HAP-1 (cell line): ENCODE measurements around the gene GPLD1.
A peak's percentile ranks its signal among the peaks of the same experiment; 100 is the strongest.
"Not testable (repeated sequence)": the region's sequence is repeated elsewhere in the genome, so short reads cannot be mapped to it uniquely, and the experiment has no call there.

Experiments used
- DNase-seq, 2 experiments: peaks; one replicate each; pipeline ENCODE4 v3.0.0-alpha.2; 2016 to 2020; ENCODE audit warnings: low spot score in 2 of 2
- H3K27me3 ChIP-seq: fragments of 250-450 bp; sonication (Bioruptor Pico); 2 replicates; pipeline ENCODE4 v1.5.1; 2020; ENCODE audit warnings: low read depth, mild to moderate bottlenecking, moderate library complexity
- H3K36me3 ChIP-seq: fragments of 250-450 bp; sonication (Bioruptor Pico); replicated peaks from 2 replicates; pipeline ENCODE4 v1.5.1; 2020; ENCODE audit warnings: mild to moderate bottlenecking
- H3K4me1 ChIP-seq: fragments of 250-450 bp; sonication (Bioruptor Pico); 2 replicates; pipeline ENCODE4 v1.5.1; 2020; ENCODE audit warnings: mild to moderate bottlenecking
- H3K4me3 ChIP-seq: fragments of 250-450 bp; sonication (Bioruptor Pico); 2 replicates; pipeline ENCODE4 v1.5.1; 2020; ENCODE audit warnings: mild to moderate bottlenecking, moderate library complexity
- H3K9me3 ChIP-seq: fragments of 250-450 bp; sonication (Bioruptor Pico); 2 replicates; pipeline ENCODE4 v1.5.1; 2020; ENCODE audit warnings: mild to moderate bottlenecking, moderate library complexity
- in situ Hi-C: fragments of 300-500 bp; cut with MboI; formaldehyde crosslinking; loops from 3 replicates; pipeline ENCODE4 v1.14.3; 2020; ENCODE audit warnings: low sequenced_read_pairs, inconsistent platforms, mixed read lengths

Gene GPLD1

GRCh38 chr6:24403501-24403824 lies 85.9 kb downstream of the GPLD1 start:
- Histone ChIP-seq H3K27me3 (no peaks in the 10 kb centered on the region), H3K9me3 (no peaks in the 10 kb centered on the region), H3K36me3 (peaks cover 29% of the 10 kb centered on the region), H3K4me3 (peak overlapping the region; percentile 83), H3K4me1 (peaks cover 33% of the 10 kb centered on the region)
- no peak for DNase-seq
- in situ Hi-C loops: no loop called here

- Histone ChIP-seq H3K27me3 (no peaks in the 10 kb centered on the region), H3K4me3 (peak within 1 kb of the TSS; percentile 83), H3K9me3 (no peaks in the 10 kb centered on the region), H3K4me1 (peaks cover 33% of the 10 kb centered on the region), H3K36me3 (peaks cover 23% of the 10 kb centered on the region)
- in situ Hi-C loops: no loop called here
- peak; percentile 49 to 77 for DNase-seq
Measured at GRCh38 chr6:24402697-24403500, 86.5 kb downstream of the GPLD1 start, which contains the start of gene MRS2. TSS of gene MRS2 (plus strand) at chr6:24402936. CDS start at chr6:24403047, 111 bp downstream.

- Histone ChIP-seq H3K36me3 (peaks cover 17% of the 10 kb centered on the region), H3K4me1 (peaks cover 33% of the 10 kb centered on the region), H3K4me3 (no peak overlapping the region), H3K27me3 (no peaks in the 10 kb centered on the region), H3K9me3 (no peaks in the 10 kb centered on the region)
- in situ Hi-C loops: no loop called here
- no peak for DNase-seq
Measured at GRCh38 chr6:24401458-24401857, 87.9 kb downstream of the GPLD1 start.

DNA sequence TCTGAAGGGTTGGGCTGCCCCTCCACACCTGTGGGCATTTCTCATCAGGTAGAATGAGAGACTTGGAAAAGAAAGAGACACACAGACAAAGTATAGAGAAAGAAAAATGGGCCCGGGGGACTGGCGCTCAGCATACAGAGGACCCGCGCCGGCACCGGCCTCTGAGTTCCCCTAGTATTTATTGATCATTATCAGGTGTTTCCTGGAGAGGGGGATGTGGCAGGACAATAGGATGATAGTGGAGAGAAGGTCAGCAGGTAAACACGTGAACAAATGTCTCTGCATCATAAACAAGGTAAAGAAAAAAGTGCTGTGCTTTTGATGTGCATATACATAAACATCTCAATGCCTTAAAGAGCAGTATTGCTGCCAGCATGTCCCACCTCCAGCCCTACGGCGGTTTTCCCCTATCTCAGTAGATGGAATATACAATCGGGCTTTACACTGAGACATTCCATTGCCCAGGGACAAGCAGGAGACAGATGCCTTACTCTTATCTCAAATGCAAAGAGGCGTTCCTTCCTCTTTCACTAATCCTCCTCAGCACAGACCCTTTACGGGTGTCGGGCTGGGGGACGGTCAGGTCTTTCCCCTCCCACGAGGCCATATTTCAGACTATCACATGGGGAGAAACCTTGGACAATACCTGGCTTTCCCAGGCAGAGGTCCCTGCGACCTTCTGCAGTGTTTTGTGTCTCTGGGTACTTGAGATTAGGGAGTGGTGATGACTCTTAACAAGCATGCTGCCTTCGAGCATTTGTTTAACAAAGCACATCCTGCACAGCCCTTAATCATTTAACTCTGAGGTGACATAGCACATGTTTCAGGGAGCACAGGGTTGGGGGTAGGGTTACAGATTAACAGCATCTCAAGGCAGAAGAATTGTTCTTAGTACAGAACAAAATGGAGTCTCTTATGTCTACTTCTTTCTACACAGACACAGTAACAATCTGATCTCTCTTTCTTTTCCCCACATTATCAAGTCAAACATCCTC lies 89.0 kb downstream of the GPLD1 start:
- peak in 1 of 2 experiments; percentile 28 for DNase-seq
- H3K36me3 ChIP-seq, H3K9me3 ChIP-seq, H3K27me3 ChIP-seq, H3K4me3 ChIP-seq, in situ Hi-C loops: not testable (repeated sequence)
- H3K4me1 ChIP-seq: peaks cover 31% of the 10 kb centered on the region

- in situ Hi-C loops: no loop called here
Measured at GRCh38 chr6:24397631-24398030, 91.7 kb downstream of the GPLD1 start.

DNA sequence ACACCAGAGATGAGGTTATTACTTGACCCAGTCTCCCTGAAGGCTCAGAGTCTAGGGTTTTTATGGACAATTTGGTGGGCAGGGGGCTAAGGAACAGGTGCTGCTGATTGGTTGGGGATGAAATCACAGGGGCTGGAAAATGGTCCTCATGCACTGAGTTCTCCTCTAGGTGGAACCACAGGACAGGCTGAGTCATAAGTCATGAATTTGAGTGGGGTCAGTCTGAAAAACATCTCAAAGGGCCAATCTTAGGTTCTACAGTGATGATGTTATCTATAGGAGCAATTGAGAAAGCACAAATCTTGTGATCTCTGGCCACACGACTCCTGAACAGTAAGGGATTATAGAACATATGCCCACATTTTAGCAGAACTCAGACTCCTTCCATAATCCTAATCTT lies 92.6 kb downstream of the GPLD1 start:
- H3K27me3 ChIP-seq: no peaks in the 10 kb centered on the region
- H3K4me1 ChIP-seq: peaks cover 12% of the 10 kb centered on the region
- no peaks in the 10 kb centered on the region; the same call in 1 of the 2 replicates for H3K9me3 ChIP-seq
- H3K36me3 ChIP-seq: no peaks in the 10 kb centered on the region
- in situ Hi-C loops: no loop called here
- no peak overlapping the region for H3K4me3 ChIP-seq
- DNase-seq: no peak

More at GRCh38 chr6:24397631-24398030, 91.7 kb downstream of the GPLD1 start:
- no peaks in the 10 kb centered on the region for H3K36me3 ChIP-seq
- no peak overlapping the region for H3K4me3 ChIP-seq
- no peak for DNase-seq
- no peaks in the 10 kb centered on the region; the same call in 1 of the 2 replicates for H3K9me3 ChIP-seq
- no peaks in the 10 kb centered on the region for H3K27me3 ChIP-seq
- H3K4me1 ChIP-seq: peaks cover 18% of the 10 kb centered on the region

DNA sequence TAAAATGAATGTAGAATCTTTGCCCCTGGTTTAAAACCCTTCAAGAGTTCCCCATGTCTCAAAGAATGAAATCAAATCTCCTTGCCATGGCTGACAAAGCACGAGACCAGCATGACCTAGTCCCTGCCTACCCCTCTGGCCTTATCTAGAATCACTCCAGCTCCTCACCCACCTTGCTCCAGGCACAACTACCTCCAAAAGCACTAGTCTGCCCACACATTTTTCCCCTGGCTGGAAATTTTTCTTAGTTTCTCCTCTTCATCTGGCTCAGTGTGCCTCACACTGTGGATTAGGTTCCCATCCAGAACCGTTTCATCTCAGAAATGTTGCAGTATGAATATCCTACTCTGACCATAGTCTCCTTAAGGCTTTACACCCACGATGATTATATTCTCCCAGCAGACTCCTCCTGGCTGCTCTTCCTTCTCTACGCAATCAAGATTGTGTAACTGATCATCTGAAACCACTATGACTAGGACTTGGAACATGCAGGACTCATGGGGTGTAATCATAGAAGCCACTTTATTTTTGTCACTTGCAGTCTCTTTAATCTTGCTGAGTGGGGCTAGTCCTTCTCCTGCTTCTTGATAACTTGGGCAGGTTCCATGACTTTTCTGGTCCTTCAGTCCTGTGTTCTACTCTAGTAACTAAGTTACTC lies 94.5 kb downstream of the GPLD1 start:
- no peaks in the 10 kb centered on the region for H3K36me3 ChIP-seq
- DNase-seq: no peak
- H3K27me3 ChIP-seq: no peaks in the 10 kb centered on the region
- no peaks in the 10 kb centered on the region; the same call in 1 of the 2 replicates for H3K9me3 ChIP-seq
- H3K4me3 ChIP-seq: no peak overlapping the region
- H3K4me1 ChIP-seq: no peaks in the 10 kb centered on the region
- in situ Hi-C loops: no loop called here

GRCh38 chr6:24394061-24394779 lies 95.2 kb downstream of the GPLD1 start:
- no peaks in the 10 kb centered on the region for H3K4me1 ChIP-seq
- in situ Hi-C loops: no loop called here
- DNase-seq: no peak
- H3K9me3 ChIP-seq: no peaks in the 10 kb centered on the region; the same call in 1 of the 2 replicates
- no peaks in the 10 kb centered on the region for H3K27me3 ChIP-seq
- no peak overlapping the region for H3K4me3 ChIP-seq
- H3K36me3 ChIP-seq: no peaks in the 10 kb centered on the region

DNA sequence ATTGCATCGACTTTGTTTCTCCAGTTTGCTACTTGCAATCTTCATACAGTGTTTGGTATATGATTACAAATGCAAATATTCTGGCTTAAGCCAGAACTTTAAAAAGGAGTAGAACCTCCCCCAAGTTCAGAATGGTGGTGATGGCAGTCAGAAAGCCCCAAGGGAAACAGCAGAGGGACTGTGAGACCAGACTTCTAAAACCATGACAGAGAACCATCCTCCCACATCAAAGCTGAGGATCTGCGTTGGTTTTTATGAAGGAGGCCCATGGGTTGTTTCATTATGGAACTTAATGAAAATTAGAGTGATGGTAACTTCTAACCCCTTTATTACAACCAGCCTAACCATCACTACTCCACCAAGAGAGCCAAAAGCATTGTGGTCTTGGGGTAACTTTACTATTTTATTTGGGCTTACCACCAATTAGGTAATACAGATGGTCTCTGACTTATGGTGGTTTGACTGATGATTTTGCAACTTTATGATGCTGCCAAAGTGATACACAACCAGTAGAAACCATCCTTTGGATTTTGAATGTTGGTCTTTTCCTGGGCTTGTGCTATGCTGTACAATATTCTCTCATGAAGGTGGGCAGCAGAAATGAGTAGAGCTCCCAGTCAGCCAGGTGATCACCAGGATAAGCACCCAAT lies 97.5 kb downstream of the GPLD1 start:
- Histone ChIP-seq H3K4me3 (no peak overlapping the region), H3K4me1 (no peaks in the 10 kb centered on the region), H3K9me3 (no peaks in the 10 kb centered on the region; the same call in 1 of the 2 replicates), H3K27me3 (no peaks in the 10 kb centered on the region), H3K36me3 (no peaks in the 10 kb centered on the region)
- DNase-seq: no peak
- in situ Hi-C loops: no loop called here

GRCh38 chr6:24391208-24391607 lies 98.2 kb downstream of the GPLD1 start:
- Histone ChIP-seq H3K4me3 (no peak overlapping the region), H3K9me3 (no peaks in the 10 kb centered on the region; the same call in 1 of the 2 replicates), H3K27me3 (no peaks in the 10 kb centered on the region), H3K4me1 (no peaks in the 10 kb centered on the region), H3K36me3 (no peaks in the 10 kb centered on the region)
- DNase-seq: no peak
- in situ Hi-C loops: no loop called here

DNA sequence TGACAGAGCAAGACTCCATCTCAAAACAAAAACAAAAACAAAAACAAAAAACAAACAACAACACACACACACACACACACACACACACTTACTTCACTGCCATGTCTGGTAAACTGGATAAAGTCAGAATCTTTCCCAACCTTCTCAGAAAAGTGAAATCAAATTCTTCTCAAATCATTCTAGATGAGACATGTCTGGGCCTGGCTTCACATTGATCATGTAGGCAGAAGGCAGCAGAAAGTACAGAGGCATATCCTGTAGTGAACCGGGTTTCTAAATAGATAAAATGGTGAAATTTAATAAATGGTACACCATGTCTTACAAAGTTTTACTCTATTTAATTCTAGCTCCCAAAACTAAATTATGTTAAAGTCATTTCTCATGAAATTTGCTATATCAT lies 101.6 kb downstream of the GPLD1 start:
- H3K4me3 ChIP-seq: no peak overlapping the region
- DNase-seq: no peak
- no peaks in the 10 kb centered on the region for H3K36me3 ChIP-seq
- no peaks in the 10 kb centered on the region for H3K4me1 ChIP-seq
- H3K27me3 ChIP-seq: no peaks in the 10 kb centered on the region
- no peaks in the 10 kb centered on the region for H3K9me3 ChIP-seq
- in situ Hi-C loops: loop anchor here (10.0 kb wide), 1 partner anchor 103 kb away; no protein-coding TSS in a partner anchor

DNA sequence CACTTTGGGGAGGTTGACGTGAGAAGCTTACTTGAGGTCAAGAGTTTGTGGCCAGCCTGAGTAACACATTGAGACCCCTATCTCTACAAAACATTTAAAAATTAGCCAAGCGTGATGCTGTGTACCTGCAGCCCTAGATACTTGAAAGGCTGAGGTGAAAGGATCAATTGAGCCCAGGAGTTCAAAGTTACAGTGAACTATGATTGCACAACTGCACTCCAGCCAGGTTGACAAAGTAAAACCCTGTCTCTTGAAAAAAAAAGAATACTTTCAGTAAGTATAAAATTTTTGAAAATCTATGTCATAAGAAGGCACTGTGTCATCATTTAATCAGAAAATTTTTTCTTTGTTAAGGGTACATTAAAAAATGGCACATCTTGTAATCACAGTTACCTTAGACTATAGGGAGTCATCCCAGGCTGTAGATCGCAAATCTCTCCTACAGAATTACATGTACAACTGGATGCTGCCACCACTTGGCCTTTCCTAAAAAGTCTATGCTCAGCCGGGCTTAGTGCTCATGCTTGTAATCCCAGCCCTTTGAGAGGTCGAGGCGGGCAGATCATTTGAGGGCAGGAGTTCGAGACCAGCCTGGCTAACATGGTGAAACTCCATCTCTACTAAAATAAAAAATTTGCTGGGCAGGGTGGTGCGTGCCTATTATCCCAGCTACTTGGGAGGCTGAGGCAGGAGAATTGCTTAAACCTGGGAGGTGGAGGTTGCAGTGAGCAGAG lies 103.7 kb downstream of the GPLD1 start:
- Histone ChIP-seq H3K4me1 (no peaks in the 10 kb centered on the region), H3K36me3 (no peaks in the 10 kb centered on the region), H3K27me3 (0 out of 2 replicates have a peak, but pooled peaks cover 3% of the 10 kb centered on the region), H3K4me3 (no peak overlapping the region), H3K9me3 (no peaks in the 10 kb centered on the region)
- in situ Hi-C loops: loop anchor here (10.0 kb wide), 1 partner anchor 101 kb away; no protein-coding TSS in a partner anchor
- no peak for DNase-seq
